ENCODE measurements around the gene VAMP5. TPM values are rescaled to one million over a fixed set of nuclear protein-coding genes. Genes with fewer than 3 reads are reported as not detected.

VAMP5 gene
- total RNA-seq, 1 donor from 2014 or later = 296 TPM

- peaks cover 6% of the 10 kb centered on the region for H3K27me3 Mint-ChIP-seq (ENCODE audit: unreplicated experiment)
- peak overlapping the region; percentile 95 for H3K27ac Mint-ChIP-seq (ENCODE audit: unreplicated experiment)
- no peaks in the 10 kb centered on the region for H3K9me3 Mint-ChIP-seq (ENCODE audit: unreplicated experiment)
- H3K4me3 Mint-ChIP-seq (ENCODE audit: unreplicated experiment) = peak overlapping the region; percentile 91
- peaks cover 15% of the 10 kb centered on the region for H3K36me3 Mint-ChIP-seq (ENCODE audit: low read depth, unreplicated experiment)
- no peak for DNase-seq (ENCODE audit: low spot score)
- peaks cover 58% of the 10 kb centered on the region for H3K4me1 Mint-ChIP-seq (ENCODE audit: unreplicated experiment)
- no peak for TF ChIP-seq CTCF (IDR thresholded peaks at IDR 0.05; ENCODE audit: unreplicated experiment)
These were observed 5.7 kb upstream of the VAMP5 start for GRCh38 chr2:85578243-85579180.

GRCh38 chr2:85579266-85579935, 4.8 kb upstream of the VAMP5 start:
- no peaks in the 10 kb centered on the region for H3K9me3 Mint-ChIP-seq (ENCODE audit: unreplicated experiment)
- H3K4me3 Mint-ChIP-seq (ENCODE audit: unreplicated experiment) = peak overlapping the region; percentile 91
- peaks cover 8% of the 10 kb centered on the region for H3K27me3 Mint-ChIP-seq (ENCODE audit: unreplicated experiment)
- peak overlapping the region; percentile 83 for H3K27ac Mint-ChIP-seq (ENCODE audit: unreplicated experiment)
- peaks cover 63% of the 10 kb centered on the region for H3K4me1 Mint-ChIP-seq (ENCODE audit: unreplicated experiment)
- H3K36me3 Mint-ChIP-seq (ENCODE audit: low read depth, unreplicated experiment) = peaks cover 15% of the 10 kb centered on the region
- TF ChIP-seq CTCF (IDR thresholded peaks at IDR 0.05; ENCODE audit: unreplicated experiment) = no peak
- DNase-seq (ENCODE audit: low spot score) = no peak

GRCh38 chr2:85580206-85580605, 4.0 kb upstream of the VAMP5 start:
- Mint-ChIP-seq H3K27me3 (ENCODE audit: unreplicated experiment) (peaks cover 9% of the 10 kb centered on the region), H3K4me3 (ENCODE audit: unreplicated experiment) (peak overlapping the region; percentile 73), H3K27ac (ENCODE audit: unreplicated experiment) (no peak overlapping the region), H3K9me3 (ENCODE audit: unreplicated experiment) (no peaks in the 10 kb centered on the region), H3K36me3 (ENCODE audit: low read depth, unreplicated experiment) (peaks cover 15% of the 10 kb centered on the region), H3K4me1 (ENCODE audit: unreplicated experiment) (peaks cover 68% of the 10 kb centered on the region)
- TF ChIP-seq CTCF (IDR thresholded peaks at IDR 0.05; ENCODE audit: unreplicated experiment) = no peak
- no peak for DNase-seq (ENCODE audit: low spot score)

GRCh38 chr2:85582492-85582891, 1.7 kb upstream of the VAMP5 start:
- no peaks in the 10 kb centered on the region for H3K9me3 Mint-ChIP-seq (ENCODE audit: unreplicated experiment)
- DNase-seq (ENCODE audit: low spot score) = no peak
- peaks cover 78% of the 10 kb centered on the region for H3K4me1 Mint-ChIP-seq (ENCODE audit: unreplicated experiment)
- TF ChIP-seq CTCF (IDR thresholded peaks at IDR 0.05; ENCODE audit: unreplicated experiment) = no peak
- H3K4me3 Mint-ChIP-seq (ENCODE audit: unreplicated experiment) = peak overlapping the region; percentile 70
- H3K36me3 Mint-ChIP-seq (ENCODE audit: low read depth, unreplicated experiment) = peaks cover 15% of the 10 kb centered on the region
- peaks cover 7% of the 10 kb centered on the region for H3K27me3 Mint-ChIP-seq (ENCODE audit: unreplicated experiment)
- peak overlapping the region; percentile 87 for H3K27ac Mint-ChIP-seq (ENCODE audit: unreplicated experiment)

Data from endothelial cell (in vitro differentiated cells).